GM19035 (cell line): Measurements from ENCODE around the gene PNLIPRP2.

Source experiments
- ATAC-seq: cut with Tn5 transposase; IDR thresholded peaks from one replicate; pipeline ENCODE4 v1.9.1; 2021; ENCODE audit not compliant: unreplicated experiment

Gene PNLIPRP2

GRCh38 chr10:116612107-116612769 lies 8.5 kb upstream of the PNLIPRP2 start:
- ATAC-seq: no peak

DNA sequence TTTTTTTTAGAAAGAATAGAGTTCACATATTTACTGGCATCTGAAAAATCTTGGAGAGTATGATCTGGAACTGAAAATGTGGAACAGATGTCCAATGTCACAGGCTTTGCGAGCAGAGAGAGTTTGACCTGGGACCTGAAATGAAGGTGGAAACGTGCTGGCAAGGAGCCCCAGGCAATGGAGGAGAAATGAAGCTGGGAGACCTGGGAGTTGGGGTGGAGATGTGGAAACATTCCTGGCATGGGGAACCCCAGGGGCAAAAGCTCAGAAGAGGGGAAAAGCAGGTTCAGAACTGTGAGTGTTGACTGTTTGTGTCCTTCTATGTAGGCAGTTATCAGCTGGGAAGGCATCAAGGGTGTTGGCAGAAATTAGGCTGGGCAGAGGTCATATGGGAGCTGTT lies 7.3 kb upstream of the PNLIPRP2 start:
- ATAC-seq: no peak

DNA sequence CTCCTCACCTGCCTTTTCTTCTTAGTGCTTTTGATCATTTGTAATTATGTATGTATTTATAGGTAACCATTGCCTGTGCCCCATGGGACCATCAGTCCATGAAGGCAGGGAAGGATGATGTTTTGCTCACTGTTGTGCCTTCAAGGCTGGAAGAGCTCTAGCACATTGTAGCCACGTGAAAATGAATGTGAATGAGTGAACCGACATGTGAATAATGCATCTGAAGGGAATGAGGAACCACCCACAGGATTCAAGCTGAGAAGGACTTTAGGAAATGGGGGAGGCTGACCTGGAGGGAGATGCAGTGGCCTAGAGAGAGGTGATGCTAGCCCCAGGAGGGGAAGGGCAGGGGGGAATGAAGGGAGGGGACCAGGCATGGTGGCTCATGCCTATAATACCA lies 6.0 kb upstream of the PNLIPRP2 start:
- ATAC-seq: no peak

DNA sequence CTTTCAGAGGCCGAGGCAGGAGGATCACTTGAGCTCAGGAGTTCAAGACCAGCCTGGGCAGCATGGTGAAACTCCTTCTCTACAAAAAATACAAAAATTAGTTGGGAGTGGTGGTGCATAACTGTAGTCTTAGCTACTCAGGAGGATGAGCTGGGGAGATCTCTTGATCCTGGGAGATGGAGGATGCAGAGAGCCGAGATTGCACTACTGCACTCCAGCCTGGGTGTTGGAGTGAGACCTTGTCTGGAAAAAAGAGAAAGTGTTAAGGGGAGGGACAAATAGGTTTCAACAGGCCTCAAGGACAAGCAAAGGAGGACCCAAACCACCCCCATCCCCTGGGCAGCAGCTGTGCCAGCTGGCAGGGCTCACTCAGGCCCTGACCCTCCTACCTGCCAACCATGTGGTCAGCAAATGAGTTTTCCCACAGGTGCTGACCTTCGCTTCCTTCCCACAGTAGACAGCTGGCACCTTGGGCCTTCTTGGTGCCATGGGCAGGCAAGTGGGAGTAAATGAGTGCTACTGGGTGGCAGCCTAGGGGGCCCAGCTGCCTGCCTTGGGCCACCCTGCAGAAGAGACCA lies 5.5 kb upstream of the PNLIPRP2 start:
- no peak for ATAC-seq

GRCh38 chr10:116621476-116621875 lies 723 bp downstream of the PNLIPRP2 start:
- ATAC-seq: no peak

GRCh38 chr10:116621934-116622655 lies 1.3 kb downstream of the PNLIPRP2 start:
- no peak for ATAC-seq

DNA sequence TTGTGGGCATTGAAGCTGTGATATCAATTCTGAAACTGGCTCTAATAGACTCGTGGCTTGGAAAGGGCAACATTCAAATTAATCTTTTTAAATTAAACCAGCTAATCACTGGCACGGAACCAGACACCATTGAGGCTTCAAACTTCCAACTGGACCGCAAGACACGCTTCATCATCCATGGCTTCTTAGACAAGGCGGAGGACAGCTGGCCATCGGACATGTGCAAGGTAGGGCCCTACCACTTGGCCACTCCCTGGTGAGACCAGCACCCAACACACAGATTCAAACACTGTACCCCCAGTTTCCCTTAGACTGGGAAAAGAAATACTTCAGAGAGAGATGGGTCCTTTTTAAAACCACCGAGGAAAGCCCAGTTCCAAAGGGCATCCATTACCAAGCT lies 5.1 kb downstream of the PNLIPRP2 start:
- no peak for ATAC-seq

GRCh38 chr10:116626815-116627214 lies 6.1 kb downstream of the PNLIPRP2 start:
- no peak for ATAC-seq

- ATAC-seq: no peak
Observed at GRCh38 chr10:116627386-116627933, 6.7 kb downstream of the PNLIPRP2 start.

DNA sequence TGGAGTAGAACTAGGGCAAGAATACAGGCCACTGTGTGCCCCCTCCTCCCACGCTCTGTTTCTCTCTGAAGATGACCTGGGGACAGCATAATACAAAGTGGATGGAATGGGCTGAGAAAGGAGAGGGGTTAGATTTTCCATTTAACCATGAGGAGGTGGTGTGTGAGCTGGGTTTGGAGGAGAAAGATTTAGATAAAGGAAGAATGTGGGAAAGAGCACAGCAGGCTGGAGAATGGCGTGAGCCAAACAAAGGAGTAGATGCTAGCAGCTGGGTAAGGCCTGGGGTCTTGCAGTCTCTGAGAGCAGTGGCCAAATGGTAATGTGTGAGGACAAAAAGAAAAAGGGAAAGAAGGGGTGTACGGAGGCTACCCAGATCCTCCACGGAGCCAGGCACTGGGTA lies 8.6 kb downstream of the PNLIPRP2 start:
- ATAC-seq: no peak

GRCh38 chr10:116630020-116630419 lies 9.3 kb downstream of the PNLIPRP2 start:
- no peak for ATAC-seq

GRCh38 chr10:116631871-116632295 lies 11.1 kb downstream of the PNLIPRP2 start:
- no peak for ATAC-seq

- ATAC-seq: no peak
Observed at GRCh38 chr10:116632596-116633215, 12.0 kb downstream of the PNLIPRP2 start.

GRCh38 chr10:116633216-116633600 lies 12.5 kb downstream of the PNLIPRP2 start:
- no peak for ATAC-seq

DNA sequence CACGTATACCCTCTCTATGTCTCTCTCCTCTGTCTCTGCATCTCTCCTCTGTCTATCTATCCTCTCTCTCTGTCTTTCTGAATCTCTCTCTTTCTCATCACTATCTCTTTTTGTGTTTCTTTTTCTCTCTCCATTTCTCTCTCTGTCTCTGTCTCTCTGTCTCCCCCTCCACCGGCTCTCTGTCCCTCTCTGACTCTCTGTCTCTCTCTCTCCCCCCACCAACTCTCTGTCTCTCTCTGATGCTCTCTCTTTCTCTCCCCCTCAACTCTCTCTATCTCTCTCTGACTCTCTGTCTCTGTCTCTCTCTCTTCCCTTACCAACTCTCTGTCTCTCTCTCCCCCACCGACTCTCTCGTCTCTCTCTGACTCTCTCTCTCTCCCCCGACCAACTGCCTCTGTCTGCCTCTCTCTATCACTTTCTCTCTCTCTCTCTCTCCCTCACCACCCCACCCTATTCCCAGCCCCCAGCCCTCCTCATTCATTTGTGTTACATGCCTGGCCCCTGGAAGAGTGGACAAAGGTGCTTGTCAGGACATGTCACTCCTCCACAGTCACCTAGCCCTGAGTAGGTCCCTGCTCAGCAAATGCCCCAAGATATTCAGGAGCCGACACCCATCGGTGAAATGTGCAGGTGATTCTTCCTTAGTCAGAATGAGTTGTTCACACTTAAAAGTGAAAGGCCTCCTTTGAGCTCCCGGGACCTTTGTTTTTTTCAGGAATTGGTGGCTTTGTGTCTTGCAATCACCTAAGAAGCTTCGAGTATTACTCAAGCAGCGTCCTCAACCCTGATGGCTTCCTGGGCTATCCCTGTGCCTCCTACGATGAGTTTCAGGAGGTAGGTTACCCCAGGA lies 13.6 kb downstream of the PNLIPRP2 start:
- ATAC-seq: no peak

DNA sequence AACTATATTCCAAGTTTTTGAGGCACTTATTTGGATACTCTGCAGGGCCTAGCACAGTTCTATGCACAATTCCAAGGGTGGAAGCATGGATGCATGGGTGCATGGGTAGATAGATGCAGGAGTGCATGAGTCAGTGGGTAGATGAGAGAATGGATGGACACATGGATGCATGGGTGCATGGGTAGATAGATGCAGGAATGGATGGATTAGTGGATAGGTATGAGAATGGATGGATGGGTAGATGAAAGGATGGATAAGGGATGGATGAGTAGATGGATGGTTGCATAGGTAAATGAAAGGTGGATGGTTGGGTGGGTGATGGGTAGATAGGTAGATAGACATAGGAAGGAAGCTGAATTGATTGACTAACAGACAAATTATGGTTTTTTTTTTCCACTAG lies 15.6 kb downstream of the PNLIPRP2 start:
- ATAC-seq: no peak

DNA sequence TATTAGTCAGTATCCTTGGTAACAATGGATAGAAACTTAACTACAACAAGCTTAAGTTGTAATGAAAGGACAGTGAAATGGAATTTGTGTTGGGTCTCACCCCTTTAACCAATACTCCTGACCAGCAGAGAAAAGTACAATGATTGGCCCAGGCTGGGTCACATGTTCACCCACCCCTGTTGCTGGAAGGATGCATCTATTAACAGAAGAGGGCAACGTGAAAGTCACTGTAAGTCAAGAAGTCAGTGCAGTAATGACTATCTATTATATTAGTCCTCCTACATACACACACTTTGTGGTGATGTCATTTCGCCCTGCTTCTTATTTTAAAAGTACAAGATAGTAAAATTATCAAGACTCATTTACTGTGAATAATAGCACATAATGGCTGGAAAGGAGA lies 16.2 kb downstream of the PNLIPRP2 start:
- no peak for ATAC-seq

DNA sequence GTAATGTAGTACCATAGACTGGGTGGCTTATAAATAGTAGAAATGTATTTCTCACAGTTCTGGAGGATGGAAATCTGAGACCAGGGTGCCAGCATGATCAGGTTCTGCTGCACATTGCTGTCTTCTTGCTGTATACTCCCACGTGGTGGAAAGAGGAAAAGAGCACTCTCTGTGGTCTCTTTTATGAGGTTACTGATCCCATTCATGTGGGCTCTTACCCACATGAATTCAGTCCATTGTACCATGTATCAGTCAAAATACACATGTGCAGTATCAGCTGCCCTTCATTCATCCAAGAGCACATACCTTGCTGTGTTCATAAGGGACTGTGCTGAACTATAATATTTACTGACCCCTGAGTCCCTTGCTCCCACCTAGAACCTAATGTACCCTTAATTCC lies 17.1 kb downstream of the PNLIPRP2 start:
- ATAC-seq: no peak

- no peak for ATAC-seq
Observed at GRCh38 chr10:116646502-116646901, 25.7 kb downstream of the PNLIPRP2 start.

DNA sequence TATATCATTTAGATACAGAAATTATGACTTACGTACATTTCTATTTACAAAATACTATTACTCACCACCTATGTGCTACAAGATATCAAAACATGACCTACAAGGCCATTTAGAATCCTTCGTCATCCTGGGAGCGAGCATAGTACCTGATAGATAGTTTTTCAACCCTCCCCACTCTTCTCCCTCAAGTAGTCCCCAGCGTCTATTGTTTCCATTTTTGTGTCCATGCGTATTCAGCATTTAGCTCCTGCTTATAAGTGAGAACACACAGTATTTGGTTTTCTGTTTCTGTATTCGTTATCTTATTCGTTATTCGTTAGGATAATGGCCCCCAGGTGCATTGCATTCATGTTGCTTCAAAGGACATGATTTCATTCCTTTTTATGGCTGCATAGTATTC lies 28.1 kb downstream of the PNLIPRP2 start:
- ATAC-seq: no peak

GRCh38 chr10:116653885-116654284 lies 33.1 kb downstream of the PNLIPRP2 start:
- no peak for ATAC-seq
